Lung (tissue), 12 donors: Measurements from ENCODE around the gene FAM32A. TPM values are rescaled to one million over a fixed set of nuclear protein-coding genes. Genes with fewer than 3 reads are reported as not detected.

Experiments
- ATAC-seq: fragments of 200-7000 bp; cut with Tn5 transposase; one replicate; pipeline ENCODE4 v1.9.1; 2020; ENCODE audit warnings: moderate number of reproducible peaks; ENCODE audit not compliant: insufficient read depth, low FRiP score
- DNase-seq, 3 donors: peaks; one replicate each; pipeline ENCODE4 v3.0.0-alpha.2; 2013 to 2017
- H3K27ac ChIP-seq, 2 donors: one replicate each; pipeline ENCODE4 v1.5.1; 2013; ENCODE audit warnings: mild to moderate bottlenecking in 2 of 2, moderate library complexity in 2 of 2, control low read depth in 1 of 2, inconsistent platforms in 1 of 2, low read depth in 1 of 2, low read length in 1 of 2
- H3K27me3 ChIP-seq, 3 donors: one replicate each; pipeline ENCODE4 v1.5.1; 2013; ENCODE audit warnings: low read length in 2 of 3; ENCODE audit not compliant: control insufficient read depth in 3 of 3, insufficient read depth in 3 of 3
- H3K36me3 ChIP-seq, 4 donors: one replicate each; pipeline ENCODE4 v1.5.1; 2013; ENCODE audit warnings: low read length in 4 of 4, mild to moderate bottlenecking in 1 of 4, moderate library complexity in 1 of 4; ENCODE audit not compliant: control insufficient read depth in 4 of 4, insufficient read depth in 4 of 4
- H3K4me1 ChIP-seq, 5 donors: one replicate each; pipeline ENCODE4 v1.5.1; 2013; ENCODE audit warnings: low read length in 5 of 5, mild to moderate bottlenecking in 2 of 5, moderate library complexity in 1 of 5; ENCODE audit not compliant: control insufficient read depth in 5 of 5, insufficient read depth in 5 of 5
- H3K4me3 ChIP-seq: one replicate; pipeline ENCODE4 v1.5.1; 2013; ENCODE audit warnings: mild to moderate bottlenecking, control low read depth, moderate library complexity
- H3K9ac ChIP-seq, 2 donors: one replicate each; pipeline ENCODE4 v1.5.1; 2013; ENCODE audit warnings: low read length in 2 of 2, control low read depth in 1 of 2; ENCODE audit not compliant: insufficient read depth in 1 of 2
- H3K9me3 ChIP-seq, 4 donors: one replicate each; pipeline ENCODE4 v1.5.1; 2013; ENCODE audit warnings: low read length in 3 of 4, mild to moderate bottlenecking in 1 of 4, moderate library complexity in 1 of 4; ENCODE audit not compliant: control insufficient read depth in 4 of 4, insufficient read depth in 3 of 4
- CTCF ChIP-seq: IDR thresholded peaks from 2 replicates; pipeline ENCODE4 v1.5.1; 2012; ENCODE audit warnings: mild to moderate bottlenecking; ENCODE audit errors: control extremely low read depth, extremely low read depth
- WGBS, 2 donors: extraction: QIAGEN DNeasy Blood & Tissue Kit; methylation state at CpG; one replicate each; pipeline ENCODE4 v1.1.7; 2013; 5-methylcytosine and 5-hydroxymethylcytosine counted together
- polyA plus RNA-seq, 2 donors: library from polyadenylated mRNA; stranded (reverse); fragments of 200-250 nt; gene quantifications; one replicate each; pipeline ENCODE4 v1.2.1, GENCODE V29; 2013
- total RNA-seq, 2 donors: library from RNA; depleted of rRNA in 1 of 2; stranded (reverse); fragments of >200 nt in 1 of 2; gene quantifications; one replicate each; pipeline ENCODE4 v1.2.1, GENCODE V29; 2014 to 2021
- donor health status: control.
- donor health status: control.
- donor health status: Bipolar disorder and iron deficiency.
- donor health status: healthy.
- donor health status: DM: yes; HTN: yes; CAD: no.

FAM32A gene
- total and polyA plus RNA-seq, 4 donors = 53.5 to 81.7 (median 68.8) TPM

- Histone ChIP-seq H3K4me1 (no peaks in the 10 kb centered on the region), H3K27me3 (no peaks in the 10 kb centered on the region), H3K9ac (no peak overlapping the region), H3K36me3 (peaks cover 4 to 72% (median 27%) of the 10 kb centered on the region in 4 donors), H3K9me3 (no peaks in the 10 kb centered on the region), H3K27ac (no peak overlapping the region), H3K4me3 (no peak overlapping the region)
- no peak for TF ChIP-seq CTCF
- WGBS, 2 donors = 95% methylated on average over 9 of the region's 9 CpGs
- DNase-seq = no peak
- no peak for ATAC-seq
These were observed 44.1 kb downstream of the FAM32A start for GRCh38 chr19:16229322-16229641.

- Histone ChIP-seq H3K9me3 (no peaks in the 10 kb centered on the region), H3K4me1 (no peaks in the 10 kb centered on the region), H3K4me3 (no peak overlapping the region), H3K36me3 (peaks cover 4 to 69% (median 28%) of the 10 kb centered on the region in 4 donors), H3K9ac (no peak overlapping the region), H3K27me3 (no peaks in the 10 kb centered on the region), H3K27ac (no peak overlapping the region)
- no peak for DNase-seq
- 95 to 97% methylated on average over 16 of the region's 16 CpGs for WGBS, 2 donors
- no peak for ATAC-seq
- no peak for TF ChIP-seq CTCF
These were observed 46.9 kb downstream of the FAM32A start for GRCh38 chr19:16232127-16232526.

DNA sequence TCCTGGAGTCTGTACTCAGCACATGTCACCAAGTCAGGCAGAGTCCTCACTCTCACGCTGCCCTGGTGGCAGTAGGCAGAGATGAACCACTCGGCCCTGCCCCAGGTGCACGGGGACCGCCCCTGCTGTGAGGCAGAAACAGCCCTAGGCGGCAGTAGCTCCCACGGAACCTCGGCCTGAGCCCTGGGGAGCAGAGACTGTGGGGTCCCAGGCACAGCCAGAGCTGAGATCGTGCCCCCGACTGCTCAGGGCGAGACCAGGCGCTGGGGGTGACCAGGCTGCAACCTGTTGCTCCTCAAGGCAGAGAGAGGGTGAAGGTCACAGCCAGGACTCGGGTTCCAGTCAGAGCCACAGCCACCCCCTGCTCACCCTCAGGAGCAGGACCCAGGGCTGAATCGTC is 47.4 kb downstream of the FAM32A start:
- H3K27ac ChIP-seq = no peak overlapping the region
- peaks cover 4 to 65% (median 28%) of the 10 kb centered on the region in 4 donors for H3K36me3 ChIP-seq
- no peak overlapping the region for H3K9ac ChIP-seq
- 94% methylated on average over 13 of the region's 13 CpGs for WGBS, 2 donors
- TF ChIP-seq CTCF = no peak
- H3K27me3 ChIP-seq = no peaks in the 10 kb centered on the region
- DNase-seq = no peak
- H3K4me3 ChIP-seq = no peak overlapping the region
- ATAC-seq = no peak
- no peaks in the 10 kb centered on the region for H3K9me3 ChIP-seq
- no peaks in the 10 kb centered on the region for H3K4me1 ChIP-seq

DNA sequence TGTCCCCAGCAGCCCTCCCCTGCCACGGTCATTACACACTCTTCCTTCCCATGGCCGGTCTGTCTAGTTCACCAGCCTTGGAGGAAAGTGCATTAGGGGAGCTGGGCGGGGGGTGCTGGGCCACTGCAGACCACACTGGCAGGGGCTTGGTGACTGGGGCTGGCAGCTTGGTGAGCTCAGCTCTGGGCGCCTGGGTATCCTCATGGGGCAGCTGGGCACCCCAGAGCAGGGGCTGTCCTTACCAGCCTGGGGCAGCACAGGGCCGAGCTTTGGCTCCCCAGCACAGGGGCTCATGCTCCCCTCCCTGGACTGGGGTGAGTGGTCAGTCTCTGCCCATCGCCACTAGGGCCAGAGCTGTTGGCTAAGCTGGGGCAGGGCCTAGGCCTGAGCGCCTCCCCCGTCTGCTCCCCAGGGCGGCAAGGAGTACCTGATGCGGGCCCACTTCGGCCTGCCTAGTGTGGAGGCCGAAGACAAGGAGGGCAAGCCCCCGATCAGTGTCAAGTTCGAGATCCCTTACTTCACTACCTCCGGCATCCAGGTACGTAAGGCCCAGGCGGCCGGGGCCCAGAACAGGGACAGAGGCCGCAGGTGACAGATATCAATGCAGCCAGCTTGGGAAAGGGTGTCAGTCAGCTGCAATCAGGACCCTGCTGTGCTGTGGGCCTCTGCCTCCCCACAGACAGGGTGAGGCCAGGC is 48.0 kb downstream of the FAM32A start:
- Histone ChIP-seq H3K9me3 (no peaks in the 10 kb centered on the region), H3K4me1 (no peaks in the 10 kb centered on the region), H3K27me3 (no peaks in the 10 kb centered on the region), H3K9ac (no peak overlapping the region), H3K27ac (no peak overlapping the region), H3K4me3 (no peak overlapping the region), H3K36me3 (peaks cover 4 to 58% (median 27%) of the 10 kb centered on the region in 4 donors)
- no peak for DNase-seq
- no peak for ATAC-seq
- no peak for TF ChIP-seq CTCF
- 95% methylated on average over 19 of the region's 19 CpGs for WGBS, 2 donors
